GM23338 (cell line): ENCODE results near the gene KIFBP.

Source experiments
- CREB1 ChIP-seq: fragments of 250-450 bp; sonication (Bioruptor Pico); IDR thresholded peaks from 2 replicates; pipeline ENCODE4 v1.5.0; 2020; ENCODE audit warnings: low read depth, mild to moderate bottlenecking, moderate library complexity
- EZH2 ChIP-seq: fragments of 200-600 bp; sonication (generic); IDR thresholded peaks from one replicate; pipeline ENCODE4 v1.8.0; 2017; ENCODE audit warnings: antibody characterized with exemption, mild to moderate bottlenecking, low read depth; ENCODE audit not compliant: unreplicated experiment
- EZH2phosphoT487 ChIP-seq: fragments of 200-600 bp; sonication (generic); IDR thresholded peaks from one replicate; pipeline ENCODE4 v1.8.1; 2018; ENCODE audit warnings: antibody characterized with exemption; ENCODE audit not compliant: unreplicated experiment
- POLR2AphosphoS5 ChIP-seq: IDR thresholded peaks from 2 replicates; pipeline ENCODE4 v1.6.1; 2016; ENCODE audit warnings: antibody characterized with exemption, low read depth
- STAT1 ChIP-seq: IDR thresholded peaks from one replicate; pipeline ENCODE4 v1.6.1; 2016; ENCODE audit warnings: antibody characterized with exemption; ENCODE audit not compliant: unreplicated experiment
- ZNF114 ChIP-seq: fragments of 250-450 bp; sonication (Bioruptor Pico); IDR thresholded peaks from 2 replicates; pipeline ENCODE4 v1.5.0; 2020; ENCODE audit warnings: mild to moderate bottlenecking, moderate library complexity
- ZNF331 ChIP-seq: fragments of 250-450 bp; sonication (Bioruptor Pico); IDR thresholded peaks from 2 replicates; pipeline ENCODE4 v1.5.0; 2020; ENCODE audit warnings: low read depth, mild to moderate bottlenecking, moderate library complexity
- TF ChIP-seq, protein P1 (sequence below), 2 experiments: fragments of 200-600 bp in 1 of 2; sonication (generic) in 1 of 2; conservative IDR thresholded peaks; 2 replicates each; pipeline versions ENCODE4 v1.5.1 to v1.6.1; 2016 to 2017; ENCODE audit warnings: antibody characterized with exemption in 2 of 2, low read depth in 2 of 2, mild to moderate bottlenecking in 2 of 2, moderate library complexity in 1 of 2
- TF ChIP-seq, protein P2 (sequence below): IDR thresholded peaks from one replicate; pipeline ENCODE4 v1.6.1; 2018; ENCODE audit warnings: antibody characterized with exemption; ENCODE audit not compliant: unreplicated experiment
- TF ChIP-seq, protein P3 (sequence below): IDR thresholded peaks from 2 replicates; pipeline ENCODE4 v1.6.1; 2016; ENCODE audit warnings: antibody characterized with exemption

- TF ChIP-seq, protein P1, sequence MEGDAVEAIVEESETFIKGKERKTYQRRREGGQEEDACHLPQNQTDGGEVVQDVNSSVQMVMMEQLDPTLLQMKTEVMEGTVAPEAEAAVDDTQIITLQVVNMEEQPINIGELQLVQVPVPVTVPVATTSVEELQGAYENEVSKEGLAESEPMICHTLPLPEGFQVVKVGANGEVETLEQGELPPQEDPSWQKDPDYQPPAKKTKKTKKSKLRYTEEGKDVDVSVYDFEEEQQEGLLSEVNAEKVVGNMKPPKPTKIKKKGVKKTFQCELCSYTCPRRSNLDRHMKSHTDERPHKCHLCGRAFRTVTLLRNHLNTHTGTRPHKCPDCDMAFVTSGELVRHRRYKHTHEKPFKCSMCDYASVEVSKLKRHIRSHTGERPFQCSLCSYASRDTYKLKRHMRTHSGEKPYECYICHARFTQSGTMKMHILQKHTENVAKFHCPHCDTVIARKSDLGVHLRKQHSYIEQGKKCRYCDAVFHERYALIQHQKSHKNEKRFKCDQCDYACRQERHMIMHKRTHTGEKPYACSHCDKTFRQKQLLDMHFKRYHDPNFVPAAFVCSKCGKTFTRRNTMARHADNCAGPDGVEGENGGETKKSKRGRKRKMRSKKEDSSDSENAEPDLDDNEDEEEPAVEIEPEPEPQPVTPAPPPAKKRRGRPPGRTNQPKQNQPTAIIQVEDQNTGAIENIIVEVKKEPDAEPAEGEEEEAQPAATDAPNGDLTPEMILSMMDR (conservative IDR thresholded peaks at IDR 0.05; ENCODE audit: low read depth in 2 of 2): no peak
- TF ChIP-seq, protein P2, sequence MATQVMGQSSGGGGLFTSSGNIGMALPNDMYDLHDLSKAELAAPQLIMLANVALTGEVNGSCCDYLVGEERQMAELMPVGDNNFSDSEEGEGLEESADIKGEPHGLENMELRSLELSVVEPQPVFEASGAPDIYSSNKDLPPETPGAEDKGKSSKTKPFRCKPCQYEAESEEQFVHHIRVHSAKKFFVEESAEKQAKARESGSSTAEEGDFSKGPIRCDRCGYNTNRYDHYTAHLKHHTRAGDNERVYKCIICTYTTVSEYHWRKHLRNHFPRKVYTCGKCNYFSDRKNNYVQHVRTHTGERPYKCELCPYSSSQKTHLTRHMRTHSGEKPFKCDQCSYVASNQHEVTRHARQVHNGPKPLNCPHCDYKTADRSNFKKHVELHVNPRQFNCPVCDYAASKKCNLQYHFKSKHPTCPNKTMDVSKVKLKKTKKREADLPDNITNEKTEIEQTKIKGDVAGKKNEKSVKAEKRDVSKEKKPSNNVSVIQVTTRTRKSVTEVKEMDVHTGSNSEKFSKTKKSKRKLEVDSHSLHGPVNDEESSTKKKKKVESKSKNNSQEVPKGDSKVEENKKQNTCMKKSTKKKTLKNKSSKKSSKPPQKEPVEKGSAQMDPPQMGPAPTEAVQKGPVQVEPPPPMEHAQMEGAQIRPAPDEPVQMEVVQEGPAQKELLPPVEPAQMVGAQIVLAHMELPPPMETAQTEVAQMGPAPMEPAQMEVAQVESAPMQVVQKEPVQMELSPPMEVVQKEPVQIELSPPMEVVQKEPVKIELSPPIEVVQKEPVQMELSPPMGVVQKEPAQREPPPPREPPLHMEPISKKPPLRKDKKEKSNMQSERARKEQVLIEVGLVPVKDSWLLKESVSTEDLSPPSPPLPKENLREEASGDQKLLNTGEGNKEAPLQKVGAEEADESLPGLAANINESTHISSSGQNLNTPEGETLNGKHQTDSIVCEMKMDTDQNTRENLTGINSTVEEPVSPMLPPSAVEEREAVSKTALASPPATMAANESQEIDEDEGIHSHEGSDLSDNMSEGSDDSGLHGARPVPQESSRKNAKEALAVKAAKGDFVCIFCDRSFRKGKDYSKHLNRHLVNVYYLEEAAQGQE: no peak
- TF ChIP-seq EZH2 (no peak), CREB1 (no peak), EZH2phosphoT487 (no peak), POLR2AphosphoS5 (no peak), ZNF331 (CRISPR knock-in tag) (no peak), STAT1 (no peak), ZNF114 (CRISPR knock-in tag) (no peak)
- TF ChIP-seq, protein P3, sequence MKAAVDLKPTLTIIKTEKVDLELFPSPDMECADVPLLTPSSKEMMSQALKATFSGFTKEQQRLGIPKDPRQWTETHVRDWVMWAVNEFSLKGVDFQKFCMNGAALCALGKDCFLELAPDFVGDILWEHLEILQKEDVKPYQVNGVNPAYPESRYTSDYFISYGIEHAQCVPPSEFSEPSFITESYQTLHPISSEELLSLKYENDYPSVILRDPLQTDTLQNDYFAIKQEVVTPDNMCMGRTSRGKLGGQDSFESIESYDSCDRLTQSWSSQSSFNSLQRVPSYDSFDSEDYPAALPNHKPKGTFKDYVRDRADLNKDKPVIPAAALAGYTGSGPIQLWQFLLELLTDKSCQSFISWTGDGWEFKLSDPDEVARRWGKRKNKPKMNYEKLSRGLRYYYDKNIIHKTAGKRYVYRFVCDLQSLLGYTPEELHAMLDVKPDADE: no peak
These were observed 30.9 kb upstream of the KIFBP start for GRCh38 chr10:68957654-68958053.
